Fibroblast of skin of right biceps (primary cell): ENCODE data around the gene LASP1NB.
"Not testable (repeated sequence)": the region's sequence is repeated elsewhere in the genome, so short reads cannot be mapped to it uniquely, and the experiment has no call there.

Experiments
- DNase-seq: peaks from one replicate; pipeline ENCODE4 v3.0.0-alpha.2; 2013

The LASP1NB gene

GRCh38 chr17:38897671-38898290, 27.6 kb upstream of the LASP1NB start:
- DNase-seq = no peak

GRCh38 chr17:38898291-38898679, 27.1 kb upstream of the LASP1NB start:
- no peak for DNase-seq

- DNase-seq = no peak
Measured at GRCh38 chr17:38898812-38899348, 26.5 kb upstream of the LASP1NB start.

GRCh38 chr17:38899421-38899820, 26.0 kb upstream of the LASP1NB start:
- DNase-seq = no peak

DNA sequence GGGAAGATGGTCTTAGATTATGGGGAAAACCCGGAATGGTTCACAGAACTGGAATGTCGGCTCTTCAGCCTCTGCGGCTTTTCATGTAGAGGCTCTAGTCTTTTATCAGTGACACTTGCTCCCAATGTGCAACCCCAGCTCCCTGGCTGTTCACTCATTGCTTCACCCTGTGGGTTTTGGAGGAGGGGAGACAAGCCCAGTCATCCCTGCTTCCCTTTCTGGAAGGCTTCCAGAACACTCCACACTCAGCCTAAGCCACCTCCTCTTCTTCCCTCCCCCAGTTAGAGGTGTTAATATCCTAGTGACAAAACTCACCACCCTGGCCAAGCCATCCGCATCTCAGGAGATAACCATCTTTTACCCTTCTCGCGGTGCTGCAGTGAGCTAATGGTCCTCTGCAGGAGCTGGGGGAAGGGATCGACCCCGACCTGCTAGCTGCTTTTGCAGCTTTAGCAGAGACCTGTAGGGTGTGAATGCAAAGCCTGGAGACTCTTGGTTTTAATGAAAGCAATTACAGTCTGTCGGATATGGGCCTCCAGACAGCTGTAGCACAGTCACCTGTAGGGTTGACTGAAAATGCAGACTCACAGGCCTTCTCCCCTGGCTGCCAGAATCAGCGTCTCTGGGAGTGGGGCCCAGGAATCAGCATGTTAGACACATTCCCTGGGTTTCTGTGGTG, 24.3 kb upstream of the LASP1NB start:
- peak; percentile 100 for DNase-seq

GRCh38 chr17:38903404-38903803, 22.0 kb upstream of the LASP1NB start:
- DNase-seq = no peak

- no peak for DNase-seq
Measured at GRCh38 chr17:38904892-38905291, 20.5 kb upstream of the LASP1NB start.

- no peak for DNase-seq
Measured at GRCh38 chr17:38905375-38905774, 20.0 kb upstream of the LASP1NB start.

- no peak for DNase-seq
Measured at GRCh38 chr17:38906460-38907228, 18.8 kb upstream of the LASP1NB start.

- DNase-seq = no peak
Measured at GRCh38 chr17:38907930-38908675, 17.3 kb upstream of the LASP1NB start.

DNA sequence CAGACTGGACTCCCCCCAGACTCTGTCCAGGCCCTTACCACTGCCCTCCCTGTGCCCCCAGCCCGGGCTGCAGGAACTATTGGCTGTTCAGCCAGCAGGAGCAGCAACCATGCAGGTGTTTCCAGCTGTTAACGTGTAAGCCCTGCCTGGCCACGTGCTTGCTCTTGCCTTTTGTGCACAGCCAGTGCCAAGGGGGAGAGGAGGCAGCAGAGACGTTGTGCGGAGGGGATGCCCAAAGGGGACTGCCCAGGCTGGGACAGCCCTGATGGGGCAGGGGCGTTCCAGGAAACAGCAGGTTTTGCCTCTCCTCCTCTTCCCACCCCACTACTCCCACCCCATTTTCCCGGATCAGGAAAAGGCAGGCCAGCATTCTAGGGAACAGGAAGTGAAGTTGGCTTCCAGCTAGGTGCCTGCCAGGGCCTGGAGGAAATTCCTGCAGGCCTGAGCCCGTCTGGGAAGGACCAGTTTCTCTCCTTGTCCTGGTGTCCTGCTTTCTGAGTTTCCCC, 16.7 kb upstream of the LASP1NB start:
- no peak for DNase-seq

DNA sequence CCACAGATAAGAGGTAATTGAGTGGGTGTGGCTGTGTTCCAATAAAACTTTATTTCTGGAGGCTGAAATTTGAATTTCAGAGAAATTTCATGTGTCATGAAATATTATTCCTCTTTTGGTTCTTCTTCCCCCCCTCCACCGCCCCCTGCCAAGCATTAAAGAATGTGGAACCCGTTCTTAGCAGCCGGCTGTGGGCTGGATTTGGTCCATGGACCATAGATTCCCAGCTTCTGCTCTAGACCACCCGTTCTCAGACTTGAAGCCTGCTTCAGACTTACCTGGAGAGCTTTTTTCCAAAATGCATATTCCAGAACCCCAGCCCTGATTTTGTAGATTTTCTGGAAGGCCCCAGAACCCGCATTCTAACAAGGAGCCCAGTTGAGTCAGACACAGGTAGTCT, 15.1 kb upstream of the LASP1NB start:
- DNase-seq = no peak

DNA sequence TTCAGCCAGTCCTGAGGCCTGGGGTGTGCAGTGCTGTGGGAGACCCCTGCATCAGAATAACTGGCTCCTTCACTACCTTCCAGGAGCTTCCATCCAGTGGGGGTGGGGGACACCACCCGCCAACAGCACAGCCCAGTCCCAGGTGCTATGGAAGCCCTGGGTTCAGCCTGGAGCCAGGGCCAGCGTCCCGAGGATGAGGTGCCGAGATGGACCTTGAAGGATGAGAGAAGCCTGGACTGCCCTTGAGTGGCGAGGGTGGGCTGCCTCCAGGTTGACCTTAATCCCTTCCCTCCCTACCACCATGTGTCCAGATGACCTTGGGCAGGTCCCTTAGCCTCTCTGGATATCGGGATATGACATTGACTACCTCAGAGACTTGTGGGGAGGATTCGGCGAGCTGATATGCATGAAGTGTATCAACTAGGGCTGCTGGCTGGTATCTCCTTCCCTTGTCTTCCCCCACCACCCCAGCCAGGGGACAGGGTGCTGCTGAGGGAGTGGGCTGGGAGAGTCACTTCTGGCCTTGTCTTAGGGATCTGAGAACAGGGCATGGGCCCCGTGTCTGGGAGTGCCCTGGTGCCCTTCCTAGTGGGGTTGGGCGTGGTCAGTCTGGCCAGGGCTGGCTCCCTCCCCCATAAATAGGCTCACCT, 14.2 kb upstream of the LASP1NB start:
- DNase-seq = no peak

DNA sequence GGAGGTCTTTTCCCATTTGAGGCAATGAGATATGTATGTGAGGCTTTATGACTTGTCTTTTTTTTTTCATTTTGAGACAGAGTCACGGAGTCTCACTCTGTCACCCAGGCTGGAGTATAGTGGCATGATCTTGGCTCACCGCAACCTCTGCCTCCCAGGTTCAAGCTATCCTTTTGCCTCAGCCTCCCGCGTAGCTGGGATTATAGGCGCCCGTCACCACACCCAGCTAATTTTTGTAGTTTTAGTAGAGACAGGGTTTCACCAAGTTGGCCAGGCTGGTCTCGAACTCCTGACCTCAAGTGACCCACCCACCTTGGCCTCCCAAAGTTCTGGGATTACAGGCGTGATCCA, 13.7 kb upstream of the LASP1NB start:
- DNase-seq = not testable (repeated sequence)

DNA sequence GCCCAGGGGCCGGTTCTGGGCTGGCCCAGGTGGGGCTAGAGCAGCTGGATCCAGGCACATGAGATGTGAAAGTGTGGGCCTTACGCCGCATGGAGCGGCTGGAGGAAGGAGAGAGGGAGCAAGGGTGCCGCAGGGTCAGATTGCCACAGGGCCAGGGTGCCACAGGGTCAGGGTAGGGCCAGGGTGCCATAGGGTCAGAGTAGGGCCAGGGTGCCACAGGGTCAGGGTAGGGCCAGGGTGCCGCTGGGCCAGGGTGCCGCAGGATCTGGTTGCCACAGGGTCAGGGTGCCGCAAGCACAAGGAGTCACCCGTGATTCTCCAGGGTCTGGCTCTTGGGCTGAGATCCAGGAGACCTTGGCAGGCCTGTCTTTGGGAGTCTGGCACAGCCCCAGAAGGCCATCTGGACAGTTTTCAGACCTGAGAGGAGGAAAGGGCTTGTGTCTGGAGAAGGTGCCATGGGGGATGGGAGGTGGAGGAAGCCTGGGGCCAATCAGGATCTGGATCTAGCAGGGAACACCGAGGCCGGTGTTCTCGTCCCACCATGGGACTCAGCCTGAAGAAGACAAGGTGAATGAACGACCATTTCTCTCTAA, 13.1 kb upstream of the LASP1NB start:
- no peak for DNase-seq

DNA sequence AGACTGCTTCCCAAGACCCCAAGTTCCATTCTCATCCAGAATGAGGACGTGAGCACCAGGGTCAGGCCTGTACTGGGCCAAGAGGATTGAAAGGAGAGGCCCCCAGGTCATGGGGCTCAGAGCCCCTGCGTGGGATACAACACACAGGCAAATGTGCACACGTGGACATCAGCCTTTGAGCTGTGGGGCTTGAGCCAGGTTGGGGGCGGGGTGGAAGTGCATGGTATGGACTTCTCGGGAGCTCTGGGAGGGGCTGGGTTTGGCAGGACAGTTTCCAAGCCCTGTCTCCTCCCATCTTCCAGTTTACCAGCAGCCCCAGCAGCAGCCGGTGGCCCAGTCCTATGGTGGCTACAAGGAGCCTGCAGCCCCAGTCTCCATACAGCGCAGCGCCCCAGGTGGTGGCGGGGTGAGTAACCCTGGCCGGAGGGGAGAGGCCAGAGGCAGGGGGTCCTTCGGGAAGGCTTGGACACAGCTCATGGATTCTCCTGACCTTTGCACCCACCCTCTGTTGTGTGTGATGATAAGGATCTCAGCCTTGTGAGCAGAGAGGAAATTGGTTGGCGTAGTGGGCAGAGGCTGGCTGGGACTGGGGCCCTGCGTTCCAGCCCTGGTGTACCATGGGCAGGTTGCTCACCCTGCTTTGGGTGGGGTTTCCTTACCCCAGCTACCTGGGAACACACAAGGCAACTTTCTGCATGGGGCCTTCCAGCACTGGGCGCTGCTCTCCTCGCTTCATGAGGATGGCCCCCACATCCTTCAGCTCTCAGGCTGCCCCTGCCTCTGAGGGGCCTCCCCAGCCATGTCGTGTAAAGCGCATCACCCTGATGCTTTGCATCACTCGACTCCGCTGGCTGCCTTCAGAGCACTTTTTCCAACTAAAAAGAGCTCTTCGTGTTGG, 10.4 kb upstream of the LASP1NB start:
- DNase-seq = no peak

DNA sequence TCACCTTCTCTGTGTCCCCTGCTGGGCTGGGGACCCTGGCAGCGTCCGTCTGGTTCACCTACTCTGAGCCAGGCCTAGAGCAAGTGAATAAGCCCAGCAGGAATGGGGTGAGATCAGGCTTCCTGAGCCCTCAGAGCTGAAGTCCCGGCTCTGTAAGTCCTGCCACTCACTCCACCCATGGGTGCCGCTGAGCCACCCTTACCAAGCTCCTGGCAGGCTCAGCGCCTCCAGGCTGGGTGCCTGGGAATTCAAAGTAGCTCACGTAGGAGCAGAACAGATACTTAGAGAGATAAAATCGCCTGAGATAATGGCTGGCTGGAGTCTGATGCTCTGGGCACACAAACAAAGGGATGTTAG, 9.8 kb upstream of the LASP1NB start:
- no peak for DNase-seq

GRCh38 chr17:38916771-38917170, 8.6 kb upstream of the LASP1NB start:
- DNase-seq = no peak

GRCh38 chr17:38917259-38917658, 8.2 kb upstream of the LASP1NB start:
- DNase-seq = no peak

GRCh38 chr17:38918129-38918913, 7.1 kb upstream of the LASP1NB start:
- DNase-seq = no peak
